ENCODE data around the gene CLCA2. TPM values are rescaled to one million over a fixed set of nuclear protein-coding genes. Genes with fewer than 3 reads are reported as not detected.
A peak's percentile ranks its signal among the peaks of the same experiment; 100 is the strongest.

The CLCA2 gene
- total and polyA plus RNA-seq, 2 donors (not counting 3 experiments of a cell fraction or from before 2014, with no cell fraction given) = 0.01 to 0.11 TPM

GRCh38 chr1:86429122-86429725 lies 5.3 kb downstream of the CLCA2 start:
- CTCF ChIA-PET = interaction anchor here (1.1 to 1.2 kb wide), 2 partner anchors 20 to 33 kb away, joined by 4 to 6 read pairs; partner anchors contain the start of gene ODF2L
- intact Hi-C loops (cut with micrococcal nuclease) (no loop called here), dilution Hi-C loops (cut with MboI; ENCODE audit: extremely low pct_ligation_motif_present, low sequenced_read_pairs) (no loop called here)
- Histone ChIP-seq H3K79me2 (ENCODE audit: control insufficient read depth, insufficient read depth, low read length) (no peaks in the 10 kb centered on the region), H3K27ac (ENCODE audit: insufficient read depth, low read depth, low read length) (no peak overlapping the region), H3K27me3 (ENCODE audit: control insufficient read depth in 2 of 2, insufficient read depth in 2 of 2, low read length in 2 of 2) (peaks cover 0 to under 1% of the 10 kb centered on the region in 2 experiments), H3K4me3 (replicated peaks in 1 of 3; ENCODE audit: insufficient read depth in 1 of 3, low read depth in 1 of 3, low read length in 3 of 3) (no peak overlapping the region), H3K4me1 (ENCODE audit: control insufficient read depth, extremely low read depth, insufficient read depth, low read length) (peaks cover 13% of the 10 kb centered on the region), H4K20me1 (replicated peaks; ENCODE audit: control insufficient read depth, extremely low read depth, insufficient read depth, low read length) (no peaks in the 10 kb centered on the region), H3K4me2 (ENCODE audit: insufficient read depth, low read length) (no peak overlapping the region), H3K36me3 (ENCODE audit: control insufficient read depth in 2 of 2, extremely low read depth in 1 of 2, insufficient read depth in 2 of 2, low read length in 2 of 2) (no peaks in the 10 kb centered on the region), H2AFZ (ENCODE audit: low read depth, low read length) (peak overlapping the region; percentile 44), H3K9ac (replicated peaks; ENCODE audit: extremely low read depth, insufficient read depth, low read length) (no peak overlapping the region), H3K9me3 (replicated peaks; ENCODE audit: control insufficient read depth, insufficient read depth, low read length) (no peaks in the 10 kb centered on the region), H3K9me1 (replicated peaks; ENCODE audit: control insufficient read depth, extremely low read depth, insufficient read depth, low read length) (no peaks in the 10 kb centered on the region)
- DNase-seq (ENCODE audit: low read depth, low spot score) (no peak), FAIRE-seq (no peak)
- TF ChIP-seq JUN (IDR thresholded peaks at IDR 0.05; ENCODE audit: borderline replicate concordance, insufficient read depth, insufficient read length, low read depth) (no peak), MYC (IDR thresholded peaks at IDR 0.05; ENCODE audit: low read depth, low read length) (no peak), CTCF (IDR thresholded peaks at IDR 0.05; ENCODE audit: extremely low read depth in 1 of 2, insufficient read depth in 1 of 2, low read depth in 1 of 2, low read length in 2 of 2) (no peak), POLR2A (IDR thresholded peaks at IDR 0.05; ENCODE audit: low read depth, low read length) (no peak), POLR2AphosphoS5 (IDR thresholded peaks at IDR 0.05; ENCODE audit: insufficient read depth, low read depth, low read length) (no peak), EZH2 (IDR thresholded peaks at IDR 0.05; ENCODE audit: borderline replicate concordance, low read depth, low read length, severe bottlenecking) (no peak), MAX (IDR thresholded peaks at IDR 0.05; ENCODE audit: insufficient read depth, insufficient read length) (no peak), FOS (IDR thresholded peaks at IDR 0.05; ENCODE audit: borderline replicate concordance, insufficient read depth, low read length) (no peak), GATA2 (IDR thresholded peaks at IDR 0.05; ENCODE audit: insufficient read depth, insufficient read length, low read depth, low read length) (no peak)
- BruUV-seq (replicated peaks) = no TSS peak
- POLR2A ChIA-PET = interaction anchor here (1.1 kb wide), 1 partner anchor 12 kb away, joined by 10 read pairs; no protein-coding TSS in a partner anchor
